22Rv1 (cell line): ENCODE data around the gene PRDX6.

Experiments
- H3K27ac ChIP-seq: fragments of 450-650 bp; 2 replicates; pipeline ENCODE4 v1.5.1; 2017
- CTCF ChIP-seq: fragments of 450-650 bp; IDR thresholded peaks from 2 replicates; pipeline ENCODE4 v1.5.1; 2017; ENCODE audit warnings: mild to moderate bottlenecking
- ZFX ChIP-seq: fragments of 450-650 bp; IDR thresholded peaks from 2 replicates; pipeline ENCODE4 v1.6.1; 2017; ENCODE audit warnings: antibody characterized with exemption, borderline replicate concordance

Gene PRDX6

DNA sequence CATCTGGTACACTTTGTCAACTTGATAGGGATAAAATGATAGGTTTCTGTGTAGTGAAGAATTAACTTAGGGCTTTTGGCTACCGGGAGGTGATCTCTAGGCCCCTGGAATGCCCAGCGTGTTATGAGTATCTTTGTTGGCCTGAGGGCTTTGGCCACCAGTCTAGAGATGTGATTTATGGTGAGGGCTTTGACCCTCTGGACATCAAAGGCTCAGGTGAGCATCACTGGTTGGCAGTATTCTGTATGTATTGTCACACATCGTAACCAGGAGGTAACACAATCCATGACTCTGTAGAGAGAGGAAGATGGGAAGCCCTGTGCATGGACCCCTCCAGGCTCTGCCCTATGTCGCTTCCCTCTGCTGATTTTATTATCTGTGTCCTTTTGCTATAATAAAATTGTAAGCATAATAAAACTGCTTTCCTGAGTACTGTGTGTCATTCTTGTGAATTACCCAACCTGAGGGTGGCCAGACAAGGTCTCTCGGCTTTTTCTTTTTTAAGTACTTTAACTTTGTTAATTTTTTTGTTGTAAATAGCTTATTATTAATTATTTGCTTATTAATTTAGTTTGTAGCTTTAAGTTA is 40.2 kb upstream of the PRDX6 start:
- no peak for TF ChIP-seq ZFX
- no peak for TF ChIP-seq CTCF
- no peak overlapping the region for H3K27ac ChIP-seq

GRCh38 chr1:173438675-173439074 is 38.5 kb upstream of the PRDX6 start:
- TF ChIP-seq ZFX, result no peak
- TF ChIP-seq CTCF, result no peak
- no peak overlapping the region for H3K27ac ChIP-seq

DNA sequence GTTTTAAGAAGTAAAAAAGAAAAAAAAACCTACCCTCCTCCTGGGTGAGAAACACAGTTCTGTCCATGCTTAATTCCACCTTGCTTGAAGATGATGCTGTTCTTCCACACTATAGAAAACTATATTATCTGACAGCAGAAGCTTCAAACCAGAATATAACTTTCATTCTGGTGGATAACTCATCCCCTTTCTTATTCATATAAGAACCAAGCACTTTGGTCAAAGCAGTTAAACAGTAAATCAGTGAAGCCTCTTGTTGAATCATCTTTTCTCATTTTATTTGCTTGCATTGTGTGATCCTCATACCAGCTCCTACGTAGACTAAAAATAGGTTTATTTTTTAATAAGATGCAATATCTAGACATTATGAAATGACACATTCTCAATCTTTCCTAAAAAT is 36.7 kb upstream of the PRDX6 start:
- TF ChIP-seq CTCF (no peak), ZFX (no peak)
- H3K27ac ChIP-seq, result no peak overlapping the region

- no peak overlapping the region for H3K27ac ChIP-seq
- no peak for TF ChIP-seq ZFX
- TF ChIP-seq CTCF, result no peak
Measured at GRCh38 chr1:173444757-173445156, 32.4 kb upstream of the PRDX6 start.

DNA sequence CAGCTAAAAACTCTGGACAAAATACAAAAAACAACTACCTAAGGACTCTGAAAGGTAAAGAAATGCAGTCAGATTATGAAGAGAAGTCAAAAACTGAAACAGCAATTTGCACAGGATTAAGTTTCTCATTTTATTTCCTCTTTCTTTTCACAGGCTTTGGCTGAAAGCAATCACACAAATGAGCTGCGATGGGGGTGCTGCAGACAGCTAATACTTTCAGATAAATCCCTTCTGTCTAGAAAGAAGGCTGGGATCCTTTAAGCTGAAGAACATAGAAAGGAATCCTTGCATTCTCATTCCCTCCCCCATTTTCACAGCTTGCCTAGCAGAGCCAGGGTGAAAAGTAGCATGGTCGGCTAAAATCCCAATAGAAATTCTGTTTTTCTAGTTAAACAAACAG is 32.0 kb upstream of the PRDX6 start:
- H3K27ac ChIP-seq, result no peak overlapping the region
- TF ChIP-seq CTCF (no peak), ZFX (no peak)

DNA sequence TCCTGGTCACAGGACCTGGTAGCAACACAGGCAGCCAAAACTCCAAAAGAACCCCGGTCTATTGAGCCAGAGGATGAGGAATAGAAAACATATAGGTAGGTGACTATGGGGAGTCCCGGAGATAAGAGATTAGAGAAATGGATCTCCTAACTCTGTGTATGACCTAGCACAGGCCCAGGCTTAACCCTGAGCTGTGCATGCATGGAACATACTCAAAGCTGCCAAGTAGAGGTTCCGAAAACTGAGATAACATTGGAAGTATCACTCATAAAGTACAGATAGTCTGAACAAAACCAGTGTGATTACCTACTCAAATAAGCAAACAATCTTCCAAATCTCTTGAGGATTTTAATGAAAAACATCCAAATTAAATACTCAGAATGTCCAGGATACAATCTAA is 31.5 kb upstream of the PRDX6 start:
- TF ChIP-seq CTCF, result no peak
- TF ChIP-seq ZFX, result no peak
- H3K27ac ChIP-seq, result no peak overlapping the region

DNA sequence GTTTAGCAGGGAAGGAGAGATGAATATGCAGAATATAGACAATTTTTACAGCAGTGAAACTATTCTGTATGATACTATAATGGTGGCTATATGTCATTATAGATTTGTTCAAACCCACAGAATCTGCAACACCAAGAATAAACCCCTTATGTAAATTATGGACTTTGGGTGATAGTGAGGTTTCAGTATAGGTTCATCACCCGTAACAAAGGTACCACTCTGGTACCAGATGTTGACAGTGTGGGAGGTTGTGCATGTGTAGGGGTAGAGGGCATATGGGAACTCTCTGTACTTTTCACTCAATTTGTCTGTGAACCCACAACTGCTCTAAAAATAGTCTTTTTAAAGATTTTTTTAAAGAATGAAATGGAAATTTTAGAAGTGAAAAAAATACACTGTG is 29.9 kb upstream of the PRDX6 start:
- TF ChIP-seq CTCF, result no peak
- TF ChIP-seq ZFX, result no peak
- no peak overlapping the region for H3K27ac ChIP-seq
